NT2/D1 (cell line): ENCODE results near the gene DLG2.

ENCODE experiments used
- YY1 ChIP-seq: IDR thresholded peaks from 2 replicates; pipeline ENCODE4 v1.6.1; 2011; ENCODE audit not compliant: insufficient read length, insufficient read depth
- ZNF274 ChIP-seq: IDR thresholded peaks from 2 replicates; pipeline ENCODE4 v1.6.1; 2011; ENCODE audit warnings: mild to moderate bottlenecking, low read depth, low read length

- no peak for TF ChIP-seq YY1
- TF ChIP-seq ZNF274: no peak
Measured at GRCh38 chr11:84117394-84117793, 1509.8 kb downstream of the DLG2 start.
